GM21619 (cell line): ENCODE data around the gene HSPBP1.

Source experiments
- ATAC-seq: cut with Tn5 transposase; IDR thresholded peaks from one replicate; pipeline ENCODE4 v1.9.1; 2021; ENCODE audit not compliant: unreplicated experiment

HSPBP1 gene

GRCh38 chr19:55305491-55305890 is 25.6 kb upstream of the HSPBP1 start:
- ATAC-seq: no peak

DNA sequence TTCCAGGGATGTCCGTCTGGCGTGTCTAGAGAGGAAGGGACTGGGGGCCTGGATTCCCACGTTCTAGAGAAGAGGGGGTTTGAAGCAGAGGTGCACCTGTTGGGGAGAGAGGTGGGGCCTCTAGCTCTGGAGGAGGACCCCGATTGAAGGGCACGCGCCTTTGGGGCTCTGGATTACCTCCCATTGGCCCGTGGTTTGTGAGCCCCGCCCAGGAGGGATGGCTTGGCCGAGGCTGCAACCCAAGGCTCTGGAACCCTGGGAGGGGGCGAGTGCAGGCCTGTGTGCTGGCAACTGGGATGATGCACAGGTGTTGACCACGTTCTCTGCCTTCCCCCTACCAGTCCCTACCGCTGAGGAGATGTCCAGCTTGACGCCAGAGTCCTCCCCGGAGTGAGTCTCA is 25.1 kb upstream of the HSPBP1 start:
- no peak for ATAC-seq

DNA sequence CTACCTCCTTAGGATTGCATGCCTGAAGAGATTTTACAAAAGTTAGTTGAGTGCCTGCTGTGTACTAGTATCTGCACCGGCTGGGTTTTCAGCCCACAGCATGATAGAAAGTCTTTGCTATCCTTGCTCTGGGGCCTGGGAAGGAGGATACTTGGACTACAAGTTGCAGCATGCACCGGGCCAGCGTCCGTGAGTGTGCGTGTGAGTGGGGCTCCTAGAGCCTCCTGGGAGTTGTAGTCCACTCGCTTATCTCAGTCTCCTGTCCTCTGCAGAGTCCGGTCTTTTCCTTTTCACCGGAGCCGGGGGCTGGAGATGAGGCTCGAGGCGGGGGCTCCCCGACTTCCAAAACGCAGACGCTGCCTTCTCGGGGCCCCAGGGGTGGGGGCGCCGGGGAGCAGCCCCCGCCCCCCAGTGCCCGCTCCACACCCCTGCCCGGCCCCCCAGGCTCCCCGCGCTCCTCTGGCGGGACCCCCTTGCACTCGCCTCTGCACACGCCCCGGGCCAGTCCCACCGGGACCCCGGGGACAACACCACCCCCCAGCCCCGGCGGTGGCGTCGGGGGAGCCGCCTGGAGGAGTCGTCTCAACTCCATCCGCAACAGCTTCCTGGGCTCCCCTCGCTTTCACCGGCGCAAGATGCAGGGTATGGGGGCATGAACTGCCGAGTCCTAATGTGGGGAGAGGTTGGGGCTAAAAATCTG is 24.5 kb upstream of the HSPBP1 start:
- ATAC-seq: no peak

DNA sequence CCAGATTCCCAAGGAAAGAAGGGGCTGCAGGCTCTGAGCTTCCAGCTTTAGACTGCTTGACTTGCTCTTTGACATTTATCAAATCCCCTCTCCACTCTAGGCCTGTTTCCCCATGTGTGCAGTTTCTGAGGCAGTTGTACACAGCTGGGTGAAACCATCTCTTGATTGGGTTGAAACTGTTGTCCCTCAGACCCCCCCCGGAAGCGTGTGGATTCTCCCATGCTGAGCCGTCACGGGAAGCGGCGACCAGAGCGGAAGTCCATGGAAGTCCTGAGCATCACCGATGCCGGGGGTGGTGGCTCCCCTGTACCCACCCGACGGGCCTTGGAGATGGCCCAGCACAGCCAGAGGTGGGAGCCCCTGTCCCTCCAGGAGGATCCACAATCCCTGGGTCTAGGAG is 23.6 kb upstream of the HSPBP1 start:
- ATAC-seq: no peak

GRCh38 chr19:55302318-55302703 is 22.4 kb upstream of the HSPBP1 start:
- ATAC-seq: no peak

DNA sequence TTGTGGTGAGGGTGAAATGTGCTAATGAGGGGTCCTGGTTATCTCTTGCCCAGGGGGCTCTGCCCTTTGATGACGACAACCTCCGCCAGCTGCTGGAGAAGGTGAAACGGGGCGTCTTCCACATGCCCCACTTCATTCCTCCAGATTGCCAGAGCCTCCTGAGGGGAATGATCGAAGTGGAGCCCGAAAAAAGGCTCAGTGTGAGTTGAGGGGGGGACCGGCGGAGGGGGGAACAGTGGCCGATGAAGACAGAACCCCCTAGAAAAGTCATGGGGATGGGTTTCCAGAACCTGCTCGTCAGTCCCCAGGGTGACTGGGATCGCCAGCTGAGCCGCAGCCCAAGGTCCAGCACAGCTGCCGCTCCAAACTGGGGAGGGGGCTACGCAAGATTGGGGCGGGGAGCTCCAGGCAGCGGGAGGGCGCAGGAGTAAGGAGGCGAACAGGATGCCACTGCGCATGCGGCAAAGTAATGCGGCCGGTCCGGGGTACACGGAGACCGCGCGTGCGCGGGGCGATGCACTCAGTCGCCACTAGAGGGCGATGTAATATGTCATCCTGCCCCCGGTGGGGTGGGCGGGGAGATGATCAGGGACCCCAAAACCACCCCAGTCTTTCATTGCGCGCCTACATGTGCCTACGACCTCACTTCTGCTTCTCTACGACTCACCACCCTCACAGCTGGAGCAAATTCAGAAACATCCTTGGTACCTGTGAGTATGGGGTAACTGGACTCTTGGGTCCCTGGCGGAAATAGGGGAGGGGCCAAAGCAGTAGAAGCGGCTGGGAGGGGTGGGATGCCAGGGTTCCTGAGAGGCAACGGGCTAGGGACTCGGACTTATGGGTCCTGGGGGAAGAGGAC is 21.8 kb upstream of the HSPBP1 start:
- ATAC-seq: peak; percentile 53

- ATAC-seq: no peak
Measured at GRCh38 chr19:55300886-55301458, 21.1 kb upstream of the HSPBP1 start.

DNA sequence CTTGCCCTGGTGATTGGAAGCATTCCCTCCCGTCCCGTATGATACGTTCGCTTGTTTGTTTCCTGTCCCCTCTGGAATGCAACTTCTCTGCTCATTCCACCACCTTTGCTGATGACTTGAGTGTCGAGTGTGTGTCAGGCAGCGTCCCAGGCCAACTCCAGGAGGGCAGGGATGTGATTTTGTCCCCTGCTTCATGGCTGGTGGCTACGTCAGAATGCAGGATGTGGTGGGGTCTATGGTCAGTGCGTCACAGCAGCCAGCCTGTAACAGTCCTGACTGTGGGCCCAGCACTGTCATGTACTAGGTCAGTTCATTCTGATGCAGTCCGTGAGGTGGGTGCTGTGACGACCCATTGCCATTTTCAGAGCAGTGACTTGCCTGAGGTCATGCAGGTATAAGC is 20.1 kb upstream of the HSPBP1 start:
- no peak for ATAC-seq

DNA sequence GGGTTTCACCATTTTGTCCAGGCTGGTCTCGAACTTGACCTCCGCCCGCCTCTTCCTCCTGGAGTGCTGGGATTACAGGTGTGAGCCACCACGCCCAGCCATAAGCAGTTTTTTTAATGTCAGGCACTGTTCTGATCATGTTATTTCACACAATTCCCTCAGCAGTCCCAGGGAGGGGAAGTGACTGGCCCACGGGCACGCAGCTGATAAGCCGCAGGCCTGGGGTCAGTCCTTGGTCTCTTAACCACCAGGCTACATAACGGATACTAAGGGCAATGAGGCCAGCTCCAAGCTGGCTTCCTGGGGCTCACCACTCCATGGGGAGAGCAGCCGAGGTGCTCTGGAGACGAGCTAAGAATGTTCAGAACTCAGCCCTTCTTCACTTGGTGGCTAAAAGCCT is 17.4 kb upstream of the HSPBP1 start:
- no peak for ATAC-seq

DNA sequence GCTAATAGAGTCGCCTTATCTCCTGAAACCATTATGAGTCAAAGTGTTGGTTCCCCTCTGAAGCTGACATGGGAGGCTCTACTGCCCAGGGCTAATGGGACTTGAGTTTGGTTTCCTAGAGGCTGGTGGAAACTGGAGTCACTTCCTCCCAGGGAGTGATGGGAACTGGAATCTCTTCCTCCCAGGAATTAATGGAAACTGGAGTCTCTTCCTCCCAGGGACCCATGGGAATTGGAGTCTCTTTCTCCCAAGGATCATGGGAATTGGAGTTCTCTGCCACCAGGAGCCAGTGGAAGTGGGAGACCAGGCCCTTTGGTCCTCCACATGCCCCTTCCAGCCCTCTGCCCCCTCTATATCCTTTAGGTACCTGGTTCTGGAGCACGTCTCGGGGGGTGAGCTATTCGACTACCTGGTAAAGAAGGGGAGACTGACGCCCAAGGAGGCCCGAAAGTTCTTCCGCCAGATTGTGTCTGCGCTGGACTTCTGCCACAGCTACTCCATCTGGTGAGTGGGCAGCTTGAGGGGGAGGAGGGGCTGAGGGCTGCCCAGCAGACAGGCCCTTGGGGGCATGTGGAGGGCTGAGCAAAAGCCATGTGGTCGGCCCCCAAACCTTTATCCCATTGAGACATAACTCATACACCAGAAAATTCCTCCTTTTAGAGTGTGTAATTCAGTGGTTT is 9.3 kb upstream of the HSPBP1 start:
- ATAC-seq: no peak

DNA sequence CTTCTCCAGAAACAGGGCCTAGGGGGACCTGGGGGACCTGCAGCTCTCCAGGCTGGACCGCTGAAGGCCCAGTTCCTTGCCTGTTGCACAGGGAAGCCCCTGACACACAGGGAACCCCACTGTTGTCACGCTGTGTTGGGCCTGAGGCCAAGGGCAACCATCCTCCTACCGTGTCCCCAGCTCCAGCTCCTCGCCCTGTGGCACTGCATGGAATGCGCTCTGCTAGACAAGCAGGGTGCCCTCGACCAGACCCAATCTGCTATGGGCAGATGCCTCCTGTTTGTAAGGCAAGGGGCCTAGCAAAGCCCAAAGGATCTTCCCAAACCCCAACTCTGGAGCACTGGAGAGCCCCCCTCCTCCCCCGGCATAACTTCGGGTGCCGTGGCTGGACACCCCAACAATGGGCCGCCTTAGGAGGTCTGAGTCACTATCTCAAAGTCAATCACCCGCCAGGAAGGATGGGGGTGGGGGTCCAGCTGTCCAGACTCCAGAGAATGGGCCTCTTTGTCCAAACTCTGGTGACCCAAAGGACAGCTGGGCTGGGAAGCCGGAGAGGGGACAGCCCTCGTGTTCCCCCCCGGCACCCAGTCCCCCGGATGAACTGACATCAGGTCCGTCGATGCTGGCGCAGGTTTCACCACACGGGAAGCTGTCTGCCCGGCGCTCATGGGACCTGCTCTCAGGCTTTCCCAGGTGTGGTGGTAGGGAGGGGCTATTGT is 7.6 kb upstream of the HSPBP1 start:
- ATAC-seq: no peak

- no peak for ATAC-seq
Measured at GRCh38 chr19:55285229-55285890, 5.5 kb upstream of the HSPBP1 start.

GRCh38 chr19:55284405-55285058 is 4.6 kb upstream of the HSPBP1 start:
- no peak for ATAC-seq

DNA sequence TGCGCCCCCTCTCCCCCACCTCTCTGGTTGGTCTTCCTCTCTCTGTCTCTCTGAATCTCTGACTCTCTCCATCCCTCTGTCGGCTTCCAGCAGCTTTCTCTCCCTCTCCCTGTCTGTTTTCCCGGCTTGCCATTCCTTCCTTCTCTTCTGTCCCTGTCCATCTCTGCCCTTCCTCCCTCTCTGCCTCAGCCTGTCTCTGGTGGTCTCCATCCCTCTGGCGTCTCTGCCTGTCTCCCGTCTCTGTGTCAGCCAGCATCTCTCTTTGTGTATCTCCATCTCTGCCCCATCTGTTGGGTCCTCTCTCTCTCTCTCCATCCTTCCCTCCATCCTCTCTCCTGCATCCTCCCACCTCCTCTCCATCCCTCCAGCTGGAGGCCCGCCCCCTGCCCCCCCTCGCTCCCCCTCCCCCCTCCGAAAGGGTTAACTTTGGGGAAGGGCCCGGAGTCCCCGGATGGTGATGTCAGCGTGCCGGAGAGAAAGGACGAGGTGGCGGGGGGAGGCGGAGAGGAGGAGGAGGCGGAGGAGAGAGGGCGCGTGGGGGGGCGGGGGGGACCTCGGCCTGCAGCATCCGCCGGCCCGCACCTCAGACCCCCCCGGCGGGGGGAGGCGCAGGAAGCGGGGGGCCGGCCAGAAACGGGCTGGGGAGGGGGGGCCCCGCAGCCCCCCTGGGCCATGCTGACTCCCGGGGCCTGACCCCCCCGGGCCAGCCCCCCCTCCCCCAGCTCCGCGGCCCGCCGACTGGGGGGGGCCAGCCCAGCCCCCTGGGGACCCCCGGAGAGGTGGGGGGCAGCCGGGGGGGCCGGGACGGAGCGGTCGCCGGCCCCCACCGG is 3.9 kb upstream of the HSPBP1 start, which contains the start of gene BRSK1:
Gene BRSK1 (plus strand): TSS at position 450 of the 830 bp plus-strand sequence. CDS start 446 bp downstream, outside the sequence.
- ATAC-seq: no peak

DNA sequence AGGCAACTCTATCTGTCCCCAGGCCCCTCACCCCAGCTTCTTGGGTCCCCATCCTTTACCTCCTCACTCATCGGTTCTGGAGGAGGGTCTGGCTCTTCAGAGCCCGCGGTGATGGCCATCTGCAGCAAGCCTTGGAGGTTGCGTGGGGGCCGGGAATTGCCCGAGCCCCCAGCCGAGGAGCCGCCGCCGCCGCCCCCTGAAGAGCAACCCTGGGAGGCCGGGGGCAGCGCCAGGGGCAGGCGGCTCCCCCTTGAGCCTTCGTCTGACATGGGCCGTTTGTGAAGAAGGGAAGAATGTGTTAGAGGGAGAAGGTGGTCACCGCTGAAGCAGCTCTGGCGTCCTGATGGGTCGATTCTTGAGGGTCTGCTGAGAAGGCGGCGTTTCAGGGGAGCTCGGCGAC is 570 bp downstream of the HSPBP1 start:
- ATAC-seq: no peak

GRCh38 chr19:55278391-55279135 is 1.3 kb downstream of the HSPBP1 start:
- no peak for ATAC-seq

DNA sequence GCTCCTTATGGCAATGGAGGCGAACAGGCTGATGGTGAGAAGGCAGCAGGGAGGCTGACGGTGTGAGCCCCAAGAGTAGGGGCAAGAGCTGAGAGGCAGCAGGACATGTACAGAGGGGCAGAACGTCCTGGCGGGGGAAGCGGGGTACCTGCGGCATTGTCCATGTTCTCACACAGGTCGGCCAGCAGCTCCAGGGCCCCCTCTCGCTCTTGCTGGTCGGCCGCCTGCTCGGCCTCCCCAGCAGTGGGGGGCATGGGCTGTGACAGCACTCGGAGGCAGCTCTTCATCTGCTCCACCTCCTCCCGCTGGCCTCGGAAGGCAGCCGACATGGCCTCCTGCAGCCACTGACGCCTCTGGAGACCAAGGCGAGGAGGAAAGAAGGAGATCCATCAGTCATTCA is 2.4 kb downstream of the HSPBP1 start:
- ATAC-seq: no peak
